ENCODE results near the gene ENPP3. TPM values are rescaled to one million over a fixed set of nuclear protein-coding genes. Genes with fewer than 3 reads are reported as not detected.

The ENPP3 gene
- total and polyA plus RNA-seq, 2 experiments from 2014 or later: not detected

DNA sequence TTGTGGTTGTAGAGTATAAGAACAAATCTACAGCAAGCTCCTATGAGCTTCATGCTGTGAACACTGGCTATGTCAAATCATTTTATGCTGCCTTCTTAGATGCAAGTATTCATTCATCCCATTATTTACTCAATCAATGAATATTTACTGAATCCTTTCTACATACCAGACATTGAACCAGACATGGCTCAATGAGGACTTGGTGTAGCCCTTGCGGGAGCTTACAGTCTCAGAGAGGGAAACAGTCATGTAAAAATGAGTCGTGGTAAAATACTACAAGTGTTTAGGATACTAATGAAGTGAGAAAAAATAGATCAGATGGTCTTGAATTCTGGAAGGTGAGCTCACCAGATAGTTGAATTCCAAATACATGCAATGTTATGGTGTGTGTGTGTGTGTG, 125.9 kb downstream of the ENPP3 start (continued):
- no peak for TF ChIP-seq ZNF331 (CRISPR knock-in tag; IDR thresholded peaks at IDR 0.05; ENCODE audit: low read depth)
- TF ChIP-seq, protein P1, sequence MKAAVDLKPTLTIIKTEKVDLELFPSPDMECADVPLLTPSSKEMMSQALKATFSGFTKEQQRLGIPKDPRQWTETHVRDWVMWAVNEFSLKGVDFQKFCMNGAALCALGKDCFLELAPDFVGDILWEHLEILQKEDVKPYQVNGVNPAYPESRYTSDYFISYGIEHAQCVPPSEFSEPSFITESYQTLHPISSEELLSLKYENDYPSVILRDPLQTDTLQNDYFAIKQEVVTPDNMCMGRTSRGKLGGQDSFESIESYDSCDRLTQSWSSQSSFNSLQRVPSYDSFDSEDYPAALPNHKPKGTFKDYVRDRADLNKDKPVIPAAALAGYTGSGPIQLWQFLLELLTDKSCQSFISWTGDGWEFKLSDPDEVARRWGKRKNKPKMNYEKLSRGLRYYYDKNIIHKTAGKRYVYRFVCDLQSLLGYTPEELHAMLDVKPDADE (IDR thresholded peaks at IDR 0.05): no peak
- TF ChIP-seq, protein P2, sequence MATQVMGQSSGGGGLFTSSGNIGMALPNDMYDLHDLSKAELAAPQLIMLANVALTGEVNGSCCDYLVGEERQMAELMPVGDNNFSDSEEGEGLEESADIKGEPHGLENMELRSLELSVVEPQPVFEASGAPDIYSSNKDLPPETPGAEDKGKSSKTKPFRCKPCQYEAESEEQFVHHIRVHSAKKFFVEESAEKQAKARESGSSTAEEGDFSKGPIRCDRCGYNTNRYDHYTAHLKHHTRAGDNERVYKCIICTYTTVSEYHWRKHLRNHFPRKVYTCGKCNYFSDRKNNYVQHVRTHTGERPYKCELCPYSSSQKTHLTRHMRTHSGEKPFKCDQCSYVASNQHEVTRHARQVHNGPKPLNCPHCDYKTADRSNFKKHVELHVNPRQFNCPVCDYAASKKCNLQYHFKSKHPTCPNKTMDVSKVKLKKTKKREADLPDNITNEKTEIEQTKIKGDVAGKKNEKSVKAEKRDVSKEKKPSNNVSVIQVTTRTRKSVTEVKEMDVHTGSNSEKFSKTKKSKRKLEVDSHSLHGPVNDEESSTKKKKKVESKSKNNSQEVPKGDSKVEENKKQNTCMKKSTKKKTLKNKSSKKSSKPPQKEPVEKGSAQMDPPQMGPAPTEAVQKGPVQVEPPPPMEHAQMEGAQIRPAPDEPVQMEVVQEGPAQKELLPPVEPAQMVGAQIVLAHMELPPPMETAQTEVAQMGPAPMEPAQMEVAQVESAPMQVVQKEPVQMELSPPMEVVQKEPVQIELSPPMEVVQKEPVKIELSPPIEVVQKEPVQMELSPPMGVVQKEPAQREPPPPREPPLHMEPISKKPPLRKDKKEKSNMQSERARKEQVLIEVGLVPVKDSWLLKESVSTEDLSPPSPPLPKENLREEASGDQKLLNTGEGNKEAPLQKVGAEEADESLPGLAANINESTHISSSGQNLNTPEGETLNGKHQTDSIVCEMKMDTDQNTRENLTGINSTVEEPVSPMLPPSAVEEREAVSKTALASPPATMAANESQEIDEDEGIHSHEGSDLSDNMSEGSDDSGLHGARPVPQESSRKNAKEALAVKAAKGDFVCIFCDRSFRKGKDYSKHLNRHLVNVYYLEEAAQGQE (IDR thresholded peaks at IDR 0.05; ENCODE audit: unreplicated experiment): no peak

DNA sequence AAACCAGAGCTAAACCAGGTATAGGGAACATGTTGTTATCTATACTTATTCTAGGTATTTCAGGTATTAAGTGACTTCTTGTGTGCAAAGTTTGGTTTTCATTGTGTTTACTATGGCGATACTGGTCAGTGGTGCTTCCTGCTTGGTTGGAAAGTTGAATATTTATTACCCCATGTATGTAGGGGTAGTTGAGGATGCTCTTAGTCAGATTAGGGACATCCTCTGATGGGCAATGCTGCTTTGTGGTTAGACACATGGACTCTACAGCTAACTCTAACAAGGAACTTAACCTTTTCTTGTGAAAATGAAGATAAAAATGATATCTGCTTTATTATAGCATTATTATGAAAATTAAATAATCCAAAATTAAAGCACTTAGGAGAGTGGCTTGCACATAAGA, 126.6 kb downstream of the ENPP3 start:
- Mint-ChIP-seq H3K9me3 (no peaks in the 10 kb centered on the region), H3K4me3 (no peak overlapping the region), H3K27me3 (ENCODE audit: insufficient read depth, low read depth, poor library complexity) (peaks cover 2% of the 10 kb centered on the region), H3K4me1 (peaks cover 4% of the 10 kb centered on the region; the same call in 2 of the 3 replicates), H3K36me3 (ENCODE audit: low read depth) (no peaks in the 10 kb centered on the region), H3K27ac (no peak overlapping the region)
- TF ChIP-seq, protein P3, sequence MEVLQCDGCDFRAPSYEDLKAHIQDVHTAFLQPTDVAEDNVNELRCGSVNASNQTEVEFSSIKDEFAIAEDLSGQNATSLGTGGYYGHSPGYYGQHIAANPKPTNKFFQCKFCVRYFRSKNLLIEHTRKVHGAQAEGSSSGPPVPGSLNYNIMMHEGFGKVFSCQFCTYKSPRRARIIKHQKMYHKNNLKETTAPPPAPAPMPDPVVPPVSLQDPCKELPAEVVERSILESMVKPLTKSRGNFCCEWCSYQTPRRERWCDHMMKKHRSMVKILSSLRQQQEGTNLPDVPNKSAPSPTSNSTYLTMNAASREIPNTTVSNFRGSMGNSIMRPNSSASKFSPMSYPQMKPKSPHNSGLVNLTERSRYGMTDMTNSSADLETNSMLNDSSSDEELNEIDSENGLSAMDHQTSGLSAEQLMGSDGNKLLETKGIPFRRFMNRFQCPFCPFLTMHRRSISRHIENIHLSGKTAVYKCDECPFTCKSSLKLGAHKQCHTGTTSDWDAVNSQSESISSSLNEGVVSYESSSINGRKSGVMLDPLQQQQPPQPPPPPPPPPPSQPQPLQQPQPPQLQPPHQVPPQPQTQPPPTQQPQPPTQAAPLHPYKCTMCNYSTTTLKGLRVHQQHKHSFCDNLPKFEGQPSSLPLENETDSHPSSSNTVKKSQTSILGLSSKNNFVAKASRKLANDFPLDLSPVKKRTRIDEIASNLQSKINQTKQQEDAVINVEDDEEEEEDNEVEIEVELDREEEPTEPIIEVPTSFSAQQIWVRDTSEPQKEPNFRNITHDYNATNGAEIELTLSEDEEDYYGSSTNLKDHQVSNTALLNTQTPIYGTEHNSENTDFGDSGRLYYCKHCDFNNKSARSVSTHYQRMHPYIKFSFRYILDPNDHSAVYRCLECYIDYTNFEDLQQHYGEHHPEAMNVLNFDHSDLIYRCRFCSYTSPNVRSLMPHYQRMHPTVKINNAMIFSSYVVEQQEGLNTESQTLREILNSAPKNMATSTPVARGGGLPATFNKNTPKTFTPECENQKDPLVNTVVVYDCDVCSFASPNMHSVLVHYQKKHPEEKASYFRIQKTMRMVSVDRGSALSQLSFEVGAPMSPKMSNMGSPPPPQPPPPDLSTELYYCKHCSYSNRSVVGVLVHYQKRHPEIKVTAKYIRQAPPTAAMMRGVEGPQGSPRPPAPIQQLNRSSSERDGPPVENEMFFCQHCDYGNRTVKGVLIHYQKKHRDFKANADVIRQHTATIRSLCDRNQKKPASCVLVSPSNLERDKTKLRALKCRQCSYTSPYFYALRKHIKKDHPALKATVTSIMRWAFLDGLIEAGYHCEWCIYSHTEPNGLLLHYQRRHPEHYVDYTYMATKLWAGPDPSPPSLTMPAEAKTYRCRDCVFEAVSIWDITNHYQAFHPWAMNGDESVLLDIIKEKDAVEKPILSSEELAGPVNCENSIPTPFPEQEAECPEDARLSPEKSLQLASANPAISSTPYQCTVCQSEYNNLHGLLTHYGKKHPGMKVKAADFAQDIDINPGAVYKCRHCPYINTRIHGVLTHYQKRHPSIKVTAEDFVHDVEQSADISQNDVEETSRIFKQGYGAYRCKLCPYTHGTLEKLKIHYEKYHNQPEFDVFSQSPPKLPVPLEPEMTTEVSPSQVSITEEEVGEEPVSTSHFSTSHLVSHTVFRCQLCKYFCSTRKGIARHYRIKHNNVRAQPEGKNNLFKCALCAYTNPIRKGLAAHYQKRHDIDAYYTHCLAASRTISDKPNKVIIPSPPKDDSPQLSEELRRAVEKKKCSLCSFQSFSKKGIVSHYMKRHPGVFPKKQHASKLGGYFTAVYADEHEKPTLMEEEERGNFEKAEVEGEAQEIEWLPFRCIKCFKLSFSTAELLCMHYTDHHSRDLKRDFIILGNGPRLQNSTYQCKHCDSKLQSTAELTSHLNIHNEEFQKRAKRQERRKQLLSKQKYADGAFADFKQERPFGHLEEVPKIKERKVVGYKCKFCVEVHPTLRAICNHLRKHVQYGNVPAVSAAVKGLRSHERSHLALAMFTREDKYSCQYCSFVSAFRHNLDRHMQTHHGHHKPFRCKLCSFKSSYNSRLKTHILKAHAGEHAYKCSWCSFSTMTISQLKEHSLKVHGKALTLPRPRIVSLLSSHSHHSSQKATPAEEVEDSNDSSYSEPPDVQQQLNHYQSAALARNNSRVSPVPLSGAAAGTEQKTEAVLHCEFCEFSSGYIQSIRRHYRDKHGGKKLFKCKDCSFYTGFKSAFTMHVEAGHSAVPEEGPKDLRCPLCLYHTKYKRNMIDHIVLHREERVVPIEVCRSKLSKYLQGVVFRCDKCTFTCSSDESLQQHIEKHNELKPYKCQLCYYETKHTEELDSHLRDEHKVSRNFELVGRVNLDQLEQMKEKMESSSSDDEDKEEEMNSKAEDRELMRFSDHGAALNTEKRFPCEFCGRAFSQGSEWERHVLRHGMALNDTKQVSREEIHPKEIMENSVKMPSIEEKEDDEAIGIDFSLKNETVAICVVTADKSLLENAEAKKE (CRISPR knock-in tag; IDR thresholded peaks at IDR 0.05): no peak
- no peak for TF ChIP-seq ZNF331 (CRISPR knock-in tag; IDR thresholded peaks at IDR 0.05; ENCODE audit: low read depth)
- TF ChIP-seq CREB1 (CRISPR knock-in tag; IDR thresholded peaks at IDR 0.05; ENCODE audit: low read depth): no peak
- no peak overlapping the region for H3K4me2 ChIP-seq
- H3K4me1 ChIP-seq (ENCODE audit: insufficient read depth): no peaks in the 10 kb centered on the region
- ATAC-seq: no peak
- DNase-seq (ENCODE audit: low spot score): no peak
- no peak overlapping the region for H2AFZ ChIP-seq
- no peaks in the 10 kb centered on the region for H4K20me1 ChIP-seq (replicated peaks; ENCODE audit: insufficient read depth)
- no peaks in the 10 kb centered on the region for H3K9me2 ChIP-seq (ENCODE audit: insufficient read depth)
- H3K27ac ChIP-seq (ENCODE audit: low read depth): no peak overlapping the region
- H3K79me2 ChIP-seq (replicated peaks; ENCODE audit: insufficient read depth): no peaks in the 10 kb centered on the region
- no peak overlapping the region for H3K4me3 ChIP-seq
- no peaks in the 10 kb centered on the region for H3K27me3 ChIP-seq (ENCODE audit: insufficient read depth)
- H3K36me3 ChIP-seq (ENCODE audit: insufficient read depth): no peaks in the 10 kb centered on the region
- no peaks in the 10 kb centered on the region for H3F3A ChIP-seq (replicated peaks; ENCODE audit: low read depth)
